ENCODE measurements around the gene OBP2A.

The OBP2A gene

GRCh38 chr9:135587658-135588057 is 41.7 kb downstream of the OBP2A start:
- DNase-seq (ENCODE audit: low read depth, low spot score): no peak
- no peak overlapping the region for H3K4me3 ChIP-seq (ENCODE audit: low read length)

- H3K4me3 ChIP-seq (ENCODE audit: low read length): no peak overlapping the region
Observed at GRCh38 chr9:135588371-135588770, 42.4 kb downstream of the OBP2A start.

GRCh38 chr9:135588886-135589595 is 43.1 kb downstream of the OBP2A start:
- DNase-seq (ENCODE audit: low read depth, low spot score): no peak
- H3K4me3 ChIP-seq (ENCODE audit: low read length): no peak overlapping the region

More at GRCh38 chr9:135588371-135588770, 42.4 kb downstream of the OBP2A start:
- no peak for DNase-seq (ENCODE audit: low read depth, low spot score)

- H3K4me3 ChIP-seq (ENCODE audit: low read length): no peak overlapping the region
- DNase-seq (ENCODE audit: low read depth, low spot score): no peak
Observed at GRCh38 chr9:135589596-135590485, 43.9 kb downstream of the OBP2A start.

GRCh38 chr9:135590486-135591079 is 44.7 kb downstream of the OBP2A start:
- H3K4me3 ChIP-seq (ENCODE audit: low read length): no peak overlapping the region
- DNase-seq (ENCODE audit: low read depth, low spot score): no peak

- no peak for DNase-seq (ENCODE audit: low read depth, low spot score)
- H3K4me3 ChIP-seq (ENCODE audit: low read length): no peak overlapping the region
Observed at GRCh38 chr9:135591506-135592330, 45.8 kb downstream of the OBP2A start.

- no peak overlapping the region for H3K4me3 ChIP-seq (ENCODE audit: low read length)
- DNase-seq (ENCODE audit: low read depth, low spot score): no peak
Observed at GRCh38 chr9:135592331-135592590, 46.3 kb downstream of the OBP2A start.

GRCh38 chr9:135592625-135593024 is 46.7 kb downstream of the OBP2A start:
- no peak for DNase-seq (ENCODE audit: low read depth, low spot score)
- no peak overlapping the region for H3K4me3 ChIP-seq (ENCODE audit: low read length)

GRCh38 chr9:135596211-135596610 is 50.3 kb downstream of the OBP2A start:
- DNase-seq (ENCODE audit: low read depth, low spot score): no peak

More at GRCh38 chr9:135596211-135596610, 50.3 kb downstream of the OBP2A start:
- H3K4me3 ChIP-seq (ENCODE audit: low read length): no peak overlapping the region
